Activated gamma-delta T cell treated with anti-CD3 and anti-CD28 coated beads, Interleukin-2, amount 50 U/mL, for 16 hours (primary cell): ENCODE measurements around the gene SLC49A3.
"Not testable (repeated sequence)": the region's sequence is repeated elsewhere in the genome, so short reads cannot be mapped to it uniquely, and the experiment has no call there.

Experiments
- DNase-seq: peaks from one replicate; pipeline ENCODE4 v3.0.0-alpha.2; 2020; ENCODE audit warnings: low read depth

Gene SLC49A3

DNA sequence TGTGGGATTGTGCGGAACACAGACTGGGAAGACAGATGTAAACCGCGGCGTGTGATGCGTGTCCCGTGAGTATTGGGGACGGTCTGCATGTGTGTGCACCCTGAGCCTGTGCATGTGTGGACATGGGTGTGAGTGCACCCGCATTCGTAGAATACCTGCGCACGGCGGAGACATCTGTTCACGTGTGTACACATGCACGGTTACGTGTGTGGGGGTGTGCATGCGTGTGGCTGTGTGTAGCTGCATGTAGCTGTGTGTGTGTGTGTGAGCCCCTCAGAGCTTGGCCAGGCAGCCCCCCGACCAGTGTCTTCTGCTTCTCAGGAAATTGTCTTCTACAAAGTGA is 34.5 kb downstream of the SLC49A3 start:
- no peak for DNase-seq

DNA sequence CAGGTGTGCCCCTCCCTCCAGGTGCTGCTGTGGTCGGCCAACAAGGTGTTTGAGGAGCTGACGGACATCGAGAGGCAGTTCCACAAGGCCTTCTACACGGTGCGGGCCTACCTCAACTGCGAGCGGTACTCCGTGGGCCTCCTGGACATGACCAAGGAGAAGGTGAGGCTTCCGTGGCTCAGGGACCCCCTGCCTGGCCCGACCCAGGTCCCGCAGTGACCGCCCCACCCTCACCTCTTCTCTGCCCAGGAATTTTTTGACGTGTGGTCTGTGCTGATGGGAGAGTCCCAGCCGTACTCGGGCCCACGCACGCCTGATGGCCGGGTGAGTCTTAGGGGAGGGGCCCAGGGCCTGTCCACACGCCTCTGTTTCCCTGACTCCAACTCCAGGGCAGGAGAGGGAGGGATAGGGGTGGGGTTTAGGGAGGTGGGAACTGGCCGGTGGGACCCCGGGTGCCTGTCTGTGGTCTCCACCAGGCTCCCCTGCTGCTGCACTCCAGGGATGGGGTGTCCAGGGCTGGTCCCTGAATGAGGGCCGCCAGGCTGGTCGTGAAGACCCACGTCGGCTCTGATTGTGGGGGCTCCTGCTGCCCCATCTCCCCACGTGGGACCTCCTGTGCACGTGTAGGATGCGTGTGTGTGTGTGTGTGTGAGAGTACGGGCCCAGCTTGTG is 35.0 kb downstream of the SLC49A3 start:
- DNase-seq: no peak

DNA sequence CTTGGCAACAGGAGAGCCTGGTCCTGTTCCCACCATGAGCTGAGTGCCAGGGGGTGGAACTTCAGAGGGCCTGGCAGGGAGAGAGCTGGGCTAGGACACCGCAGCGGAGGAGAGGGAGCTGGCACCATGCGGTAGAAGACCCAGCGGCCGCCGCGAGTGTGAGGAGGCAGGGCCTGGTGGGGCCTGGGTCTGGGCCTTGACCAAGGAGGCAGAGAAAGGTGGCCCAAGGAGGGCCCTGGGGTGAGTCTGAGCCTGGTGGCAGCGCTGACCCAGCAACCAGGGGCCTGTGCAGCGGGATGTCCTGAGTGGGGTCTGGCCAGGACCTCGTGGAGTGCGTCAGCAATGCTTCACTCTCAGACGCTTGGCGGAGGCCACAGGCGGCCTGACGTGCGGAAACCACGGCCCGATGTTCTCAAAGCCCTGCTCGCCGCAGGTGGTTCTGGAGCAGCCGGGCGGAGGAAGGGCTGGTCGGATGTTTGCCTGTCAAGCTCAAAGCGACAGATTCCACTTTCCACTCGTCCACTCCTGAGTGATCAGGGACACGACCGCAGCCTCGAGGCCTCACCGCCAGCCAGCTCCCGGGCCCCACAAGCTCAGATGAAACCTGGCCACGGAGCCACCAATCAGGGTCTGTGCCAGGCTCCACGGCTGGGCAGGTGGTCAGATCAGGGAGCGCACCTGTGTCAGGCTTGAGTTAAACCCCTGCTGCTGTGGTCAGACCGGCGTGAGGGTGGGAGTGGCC is 35.7 kb downstream of the SLC49A3 start:
- no peak for DNase-seq

DNA sequence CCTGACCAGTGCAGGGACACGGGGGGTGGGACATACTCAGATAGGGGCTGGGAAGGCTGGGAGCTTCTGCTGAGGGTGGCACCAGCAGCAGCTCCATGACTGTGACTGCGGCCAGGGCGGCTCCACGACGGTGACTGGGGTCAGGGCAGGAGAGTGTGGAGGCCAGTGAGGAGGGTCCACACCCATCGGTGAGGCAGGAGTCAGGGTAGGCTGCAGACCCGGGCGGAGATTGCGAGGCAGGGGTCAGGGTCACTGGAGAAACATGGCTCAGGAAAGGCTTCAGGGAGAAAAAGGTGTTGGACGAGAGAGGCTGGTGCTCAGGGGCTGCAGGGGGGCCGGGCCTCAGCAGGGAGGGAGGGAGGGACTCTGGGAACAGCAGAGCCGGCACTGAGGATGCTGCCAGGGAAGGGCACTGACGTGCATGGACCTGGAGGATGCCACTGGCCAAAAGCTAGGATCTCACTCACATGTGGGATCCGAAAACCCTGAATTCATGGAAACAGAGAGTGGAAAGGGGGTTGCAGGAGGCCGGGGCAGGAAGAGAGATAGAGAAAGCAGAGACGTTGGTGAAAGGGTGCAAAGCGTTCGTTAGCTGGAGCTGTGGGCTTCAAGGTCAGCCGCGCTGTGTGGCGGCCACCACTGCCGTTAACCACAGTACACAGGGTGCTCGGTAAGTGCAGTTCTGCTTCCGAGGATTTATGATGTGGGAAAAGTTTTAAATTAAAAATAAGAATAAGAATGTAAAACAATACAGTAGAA is 36.9 kb downstream of the SLC49A3 start:
- no peak for DNase-seq

DNA sequence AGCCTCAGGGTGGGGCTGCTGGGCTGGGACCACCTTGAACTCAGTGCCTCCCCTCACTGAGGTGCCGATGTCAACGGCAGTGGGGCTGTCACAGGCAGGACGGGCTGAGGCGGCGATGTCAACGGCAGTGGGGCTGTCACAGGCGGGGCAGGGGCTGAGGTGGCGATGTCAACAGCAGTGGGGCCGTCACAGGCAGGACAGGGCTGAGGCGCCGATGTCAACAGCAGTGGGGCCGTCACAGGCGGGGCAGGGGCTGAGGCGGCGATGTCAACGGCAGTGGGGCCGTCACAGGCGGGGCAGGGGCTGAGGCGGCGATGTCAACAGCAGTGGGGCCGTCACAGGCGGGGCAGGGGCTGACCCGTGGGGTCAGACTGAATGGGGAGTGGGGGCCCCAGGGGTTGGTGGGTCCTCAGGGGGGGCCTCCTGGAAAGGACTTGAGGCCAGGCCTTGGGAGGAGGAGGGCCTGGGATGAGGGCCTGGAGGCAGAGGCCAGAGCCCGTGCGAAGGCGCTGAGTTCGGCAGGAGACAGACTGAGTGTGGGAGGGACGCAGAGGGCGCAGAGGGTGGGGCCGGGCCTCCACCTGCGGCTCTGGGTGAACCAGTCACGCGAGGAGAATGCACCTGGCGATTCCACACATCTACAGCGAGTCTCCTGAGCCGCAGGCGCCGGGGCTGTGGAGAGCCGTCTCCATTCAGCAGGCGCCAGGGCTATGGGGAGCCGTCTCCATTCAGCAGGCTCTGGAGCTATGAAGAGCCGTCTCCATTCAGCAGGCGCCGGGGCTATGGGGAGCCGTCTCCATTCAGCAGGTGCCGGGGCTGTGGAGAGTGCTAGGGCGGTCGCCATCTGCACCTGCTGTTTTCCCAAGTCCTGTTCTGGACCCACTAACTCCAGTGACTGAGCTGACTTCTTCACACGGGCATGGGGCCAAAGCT is 37.7 kb downstream of the SLC49A3 start:
- DNase-seq: no peak

DNA sequence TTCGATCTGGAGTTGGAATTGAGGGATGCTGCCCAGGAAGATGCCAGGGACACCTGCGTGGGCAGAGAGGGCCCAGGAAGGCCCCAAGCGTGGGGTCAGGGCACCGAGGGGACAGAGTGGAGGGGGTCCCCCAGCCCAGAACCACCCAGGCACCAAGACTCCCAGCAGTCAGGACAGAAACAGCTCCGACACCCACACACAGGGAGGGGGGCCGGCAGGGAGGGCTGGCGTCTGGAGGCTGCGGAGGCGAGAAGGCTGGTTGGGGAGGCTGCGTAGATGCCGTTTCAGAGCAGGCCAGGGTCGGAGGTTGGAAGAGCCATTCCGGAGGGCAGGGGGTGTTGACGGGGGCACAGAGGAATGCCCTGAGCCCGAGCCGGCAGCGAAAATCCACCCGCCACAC is 38.5 kb downstream of the SLC49A3 start:
- no peak for DNase-seq

DNA sequence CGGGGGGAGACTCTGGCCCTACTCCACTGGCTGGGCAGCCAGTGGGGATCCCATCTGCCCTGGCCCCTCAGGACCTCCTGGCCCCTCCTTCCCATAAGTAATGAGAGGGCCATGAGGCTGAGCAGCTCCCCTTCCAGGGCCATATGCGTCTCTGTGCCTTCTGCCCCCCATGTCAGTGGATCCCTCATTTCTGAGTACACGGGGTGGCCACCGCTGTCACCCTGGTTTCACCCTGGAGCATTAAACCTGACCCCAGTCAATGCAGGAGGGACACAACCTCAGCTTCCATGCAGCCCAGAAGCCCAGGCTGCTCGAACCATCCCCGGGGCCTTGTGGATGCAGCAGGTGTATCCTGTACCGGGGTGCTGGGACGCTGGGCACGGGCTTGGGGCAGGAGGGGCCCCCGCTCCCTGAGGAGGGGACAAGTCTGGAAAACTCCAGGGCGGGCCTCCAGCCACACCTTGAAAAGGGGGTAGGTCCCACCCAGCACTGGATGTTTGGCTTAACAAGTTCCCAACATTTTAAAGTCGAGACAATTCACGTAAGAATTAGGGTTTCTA is 39.1 kb downstream of the SLC49A3 start:
- no peak for DNase-seq

DNA sequence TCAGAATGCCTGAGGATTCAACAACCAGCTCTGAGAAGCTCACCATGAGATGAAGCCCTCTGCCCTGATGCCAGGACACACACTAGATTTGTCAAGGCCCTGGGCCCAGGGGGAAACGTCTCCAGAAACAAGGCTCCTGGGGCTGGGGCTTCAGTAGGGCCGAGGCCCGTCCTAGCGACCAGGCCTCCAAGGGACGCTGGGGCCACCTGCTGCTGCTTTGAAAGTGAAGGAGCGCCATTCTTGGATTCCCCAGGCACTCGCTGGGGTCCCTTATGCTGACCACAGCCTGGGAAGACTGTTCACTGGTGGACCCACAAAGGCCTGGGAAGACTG is 39.7 kb downstream of the SLC49A3 start:
- DNase-seq: no peak

DNA sequence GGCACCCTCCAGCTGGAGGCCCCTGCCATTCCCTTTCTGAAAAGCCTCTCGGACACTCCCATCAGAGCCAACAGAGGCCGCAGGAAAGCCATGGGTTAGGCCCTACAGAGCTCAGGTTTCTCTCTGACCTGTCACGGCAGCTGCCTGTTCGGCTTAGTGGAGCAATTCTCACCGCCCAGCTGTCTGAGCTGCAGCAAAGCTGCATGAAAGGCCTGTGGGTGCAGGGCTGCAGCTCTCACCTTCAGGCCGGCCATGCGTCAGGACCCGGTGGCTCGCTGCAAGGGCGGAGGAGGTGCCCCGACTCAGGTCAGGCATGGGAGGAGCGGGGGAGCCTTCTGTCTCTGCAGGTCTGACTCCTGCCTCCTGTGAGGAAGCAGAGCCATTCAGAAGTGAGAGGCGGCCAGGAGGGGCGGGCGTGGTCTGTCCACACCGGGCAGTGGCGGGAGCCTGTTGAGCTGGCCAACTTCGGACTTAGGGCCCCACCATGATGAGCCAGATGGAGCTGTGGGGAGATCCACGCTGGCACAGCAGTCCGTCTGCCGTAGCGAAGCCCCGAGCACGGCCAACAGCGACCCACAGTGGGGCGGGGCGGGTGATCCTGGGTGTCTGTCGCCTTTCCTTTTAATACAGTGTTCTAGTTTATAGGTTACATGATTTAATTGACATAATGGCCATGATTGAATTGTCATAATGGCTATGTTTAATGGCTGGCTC is 40.2 kb downstream of the SLC49A3 start:
- no peak for DNase-seq

DNA sequence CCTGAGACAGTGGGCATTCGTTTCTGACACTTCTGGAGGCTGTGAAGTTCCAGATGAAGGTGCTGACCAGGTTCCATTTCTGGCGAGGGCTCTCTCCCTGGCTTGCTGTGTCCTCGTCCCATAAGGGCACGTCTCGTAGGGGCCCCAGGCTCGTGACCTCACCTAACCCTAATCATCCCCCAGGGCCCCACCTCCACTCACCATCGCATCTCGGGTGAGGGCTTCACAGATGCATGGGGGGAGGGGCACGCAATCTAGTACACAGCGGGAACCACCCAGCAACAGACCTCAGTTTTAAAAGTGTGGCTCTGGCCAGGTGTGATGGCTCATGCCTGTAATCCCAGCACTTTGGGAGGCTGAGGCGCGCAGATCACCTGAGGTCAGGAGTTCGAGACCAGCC is 41.5 kb downstream of the SLC49A3 start:
- no peak for DNase-seq

DNA sequence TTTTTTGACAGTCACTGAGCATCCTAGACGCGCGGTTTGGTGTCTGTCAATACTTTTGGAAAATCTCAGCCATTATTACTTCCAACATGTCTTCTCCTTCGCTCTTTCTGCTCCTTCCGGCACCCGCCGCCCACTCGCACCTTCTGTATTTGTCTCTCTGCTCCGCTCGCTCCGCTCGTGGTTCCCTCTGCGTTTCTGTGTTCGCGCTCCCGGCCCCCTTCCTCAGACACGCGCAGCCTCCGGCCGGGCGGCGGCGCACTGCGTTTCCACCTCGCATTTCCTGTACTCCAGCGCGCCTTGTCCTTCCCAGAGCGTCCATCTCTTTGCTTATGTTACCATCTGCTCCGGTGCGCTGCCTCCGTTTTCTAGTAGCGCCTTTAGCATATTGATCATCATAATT is 42.5 kb downstream of the SLC49A3 start:
- DNase-seq: no peak

DNA sequence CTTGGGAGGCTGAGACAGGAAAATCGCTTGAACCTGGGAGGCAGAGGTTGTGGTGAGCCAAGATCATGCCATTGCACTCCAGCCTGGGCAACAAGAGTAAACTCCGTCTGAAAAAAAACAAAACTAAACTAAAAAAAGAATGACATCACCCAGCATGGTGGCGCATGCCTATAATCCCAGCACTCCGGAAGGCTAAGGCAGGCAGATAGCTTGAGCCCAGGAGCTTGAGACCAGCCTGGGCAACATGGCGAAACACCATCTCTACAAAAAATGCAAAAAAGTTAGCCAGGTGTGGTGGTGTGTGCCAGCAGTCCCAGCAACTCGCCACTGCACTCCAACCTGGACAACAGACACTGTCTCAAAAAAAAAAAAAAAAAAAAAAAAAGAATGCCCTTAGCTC is 46.6 kb downstream of the SLC49A3 start:
- not testable (repeated sequence) for DNase-seq

DNA sequence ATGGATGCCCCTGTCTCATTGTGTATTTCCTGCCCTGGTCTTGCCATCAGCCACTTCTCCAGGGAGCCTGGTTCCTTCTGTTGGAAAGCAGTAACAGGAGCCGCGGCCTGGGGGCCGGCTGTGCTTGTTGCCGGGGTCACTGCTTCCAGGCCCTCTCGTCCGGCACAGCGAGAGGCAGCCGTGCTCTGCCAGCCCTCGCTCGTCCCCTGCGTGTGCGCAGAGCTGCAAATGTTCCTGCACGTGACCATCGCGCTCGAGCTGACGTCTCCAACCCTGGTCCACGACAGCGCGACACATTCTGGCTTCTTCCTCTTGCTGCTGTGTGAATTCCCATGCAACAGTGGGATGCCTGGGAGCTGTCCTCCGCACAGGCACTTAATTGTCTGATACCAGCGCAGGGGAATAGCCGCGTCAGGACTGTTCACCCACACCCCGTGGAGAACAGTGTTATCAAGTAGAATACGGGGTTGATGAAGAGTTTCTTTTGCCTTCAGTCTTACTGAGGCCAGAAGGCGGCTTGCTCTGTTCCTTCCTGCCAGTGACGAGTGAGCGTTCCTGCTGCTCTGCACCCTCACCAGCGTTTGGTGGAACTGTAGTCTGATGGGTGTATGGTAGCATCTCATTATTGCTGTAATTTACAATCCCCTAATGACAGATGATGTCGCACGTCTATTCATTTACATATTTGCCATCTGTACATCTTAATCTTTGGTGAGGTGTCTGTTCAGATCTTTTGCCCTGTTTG is 51.2 kb downstream of the SLC49A3 start:
- DNase-seq: no peak

DNA sequence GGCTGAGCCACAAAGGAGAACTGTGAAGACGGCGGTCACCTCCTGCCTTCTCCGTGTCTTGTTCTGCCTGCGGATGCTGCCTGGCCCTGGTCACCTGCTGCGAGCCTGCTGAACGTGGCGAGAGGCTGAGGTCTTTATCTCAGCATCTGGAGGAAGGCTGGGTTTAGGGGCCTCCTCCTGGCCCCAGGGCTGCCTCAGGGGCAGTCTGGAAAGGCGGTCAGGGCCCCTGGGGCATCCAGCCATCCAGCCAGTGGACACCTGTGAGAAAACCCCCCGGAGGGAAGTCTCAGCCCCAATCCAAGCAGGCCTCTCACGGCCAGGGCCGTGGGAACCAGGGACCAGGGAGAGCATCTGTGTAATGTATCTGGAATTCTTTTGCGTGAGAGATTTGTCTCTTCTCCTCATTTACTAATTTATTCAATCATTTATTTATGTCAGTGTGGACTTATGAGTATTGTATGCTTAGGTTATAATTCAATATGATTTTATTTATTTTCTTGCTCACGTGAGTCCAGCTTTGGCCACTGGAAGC is 52.3 kb downstream of the SLC49A3 start:
- no peak for DNase-seq

DNA sequence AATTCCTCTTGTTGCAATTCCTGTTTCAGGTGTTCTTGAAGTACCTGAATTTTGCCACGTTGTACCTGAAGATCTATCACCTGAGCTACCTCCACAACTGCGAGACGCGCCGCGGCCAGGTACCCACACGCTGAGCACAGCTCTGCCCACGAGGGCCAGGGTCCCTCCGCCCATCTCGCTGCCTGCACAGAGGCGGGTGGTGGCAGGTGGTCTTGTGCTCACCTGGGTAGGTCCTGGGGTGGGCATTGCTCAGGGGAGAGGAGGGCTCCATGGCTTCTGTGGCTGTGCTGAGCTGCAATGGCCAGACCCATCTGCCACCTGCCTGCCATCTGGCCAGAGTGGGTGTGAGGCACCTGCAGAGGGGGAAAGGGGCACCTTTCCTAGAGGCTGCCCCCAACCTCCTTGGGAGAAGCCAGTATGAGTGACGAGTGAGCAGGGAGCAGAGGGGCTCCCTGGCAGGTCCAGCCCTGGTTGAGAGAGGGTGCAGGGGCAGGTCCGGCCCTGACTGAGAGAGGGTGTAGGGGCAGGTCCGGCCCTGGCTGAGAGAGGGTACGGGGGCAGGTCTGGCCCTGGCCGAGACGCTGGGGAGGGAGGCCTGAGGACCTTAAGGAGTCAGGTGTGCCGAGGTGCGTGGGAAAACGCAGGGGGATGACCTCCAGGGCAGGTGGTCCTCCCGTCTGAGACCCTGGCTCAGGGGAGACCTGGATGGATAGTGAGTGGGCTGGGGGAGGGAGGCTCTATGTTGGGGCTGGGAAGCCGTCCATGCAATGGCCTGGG is 52.9 kb downstream of the SLC49A3 start:
- DNase-seq: no peak

DNA sequence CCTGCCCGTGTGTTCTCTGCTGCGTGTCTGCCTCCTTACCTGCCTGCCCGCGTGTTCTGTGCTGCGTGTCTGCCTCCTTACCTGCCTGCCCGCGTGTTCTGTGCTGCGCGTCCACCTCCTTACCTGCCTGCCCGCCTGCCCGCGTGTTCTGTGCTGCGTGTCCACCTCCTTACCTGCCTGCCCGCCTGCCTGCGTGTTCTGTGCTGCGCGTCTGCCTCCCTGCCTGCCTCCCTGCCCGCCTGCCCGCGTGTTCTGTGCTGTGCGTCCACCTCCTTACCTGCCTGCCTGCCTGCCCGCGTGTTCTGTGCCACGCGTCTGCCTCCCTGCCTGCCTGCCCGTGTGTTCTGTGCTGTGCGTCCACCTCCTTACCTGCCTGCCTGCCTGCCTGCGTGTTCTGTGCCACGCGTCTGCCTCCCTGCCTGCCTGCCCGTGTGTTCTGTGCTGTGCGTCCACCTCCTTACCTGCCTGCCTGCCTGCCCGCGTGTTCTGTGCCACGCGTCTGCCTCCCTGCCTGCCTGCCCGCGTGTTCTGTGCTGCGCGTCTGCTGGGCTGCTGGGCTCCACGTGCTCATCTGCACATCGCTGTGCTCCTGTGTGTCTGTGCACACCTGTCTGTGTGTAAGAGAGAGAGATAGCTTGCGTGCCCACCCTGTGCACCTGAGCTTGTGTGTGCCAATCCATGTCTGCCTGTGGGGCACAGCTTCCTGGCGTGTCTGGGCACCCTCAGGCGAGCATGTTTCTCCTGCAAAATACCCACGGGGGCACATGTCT is 53.7 kb downstream of the SLC49A3 start:
- DNase-seq: not testable (repeated sequence)

DNA sequence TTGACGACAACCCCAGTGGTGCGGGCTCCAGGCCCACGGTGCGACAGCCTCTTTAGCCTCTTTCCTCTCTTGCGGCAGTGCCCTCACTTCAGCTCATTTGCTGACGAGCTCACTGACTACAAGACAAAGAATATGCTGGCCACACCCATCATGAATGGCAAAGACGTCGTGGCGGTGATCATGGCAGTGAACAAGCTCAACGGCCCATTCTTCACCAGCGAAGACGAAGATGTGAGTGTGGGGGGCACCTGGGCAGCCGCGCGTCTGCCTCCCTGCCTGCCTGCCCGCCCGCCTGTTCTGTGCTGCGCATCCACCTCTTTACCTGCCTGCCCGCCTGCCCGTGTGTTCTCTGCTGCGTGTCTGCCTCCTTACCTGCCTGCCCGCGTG is 54.4 kb downstream of the SLC49A3 start:
- DNase-seq: no peak

DNA sequence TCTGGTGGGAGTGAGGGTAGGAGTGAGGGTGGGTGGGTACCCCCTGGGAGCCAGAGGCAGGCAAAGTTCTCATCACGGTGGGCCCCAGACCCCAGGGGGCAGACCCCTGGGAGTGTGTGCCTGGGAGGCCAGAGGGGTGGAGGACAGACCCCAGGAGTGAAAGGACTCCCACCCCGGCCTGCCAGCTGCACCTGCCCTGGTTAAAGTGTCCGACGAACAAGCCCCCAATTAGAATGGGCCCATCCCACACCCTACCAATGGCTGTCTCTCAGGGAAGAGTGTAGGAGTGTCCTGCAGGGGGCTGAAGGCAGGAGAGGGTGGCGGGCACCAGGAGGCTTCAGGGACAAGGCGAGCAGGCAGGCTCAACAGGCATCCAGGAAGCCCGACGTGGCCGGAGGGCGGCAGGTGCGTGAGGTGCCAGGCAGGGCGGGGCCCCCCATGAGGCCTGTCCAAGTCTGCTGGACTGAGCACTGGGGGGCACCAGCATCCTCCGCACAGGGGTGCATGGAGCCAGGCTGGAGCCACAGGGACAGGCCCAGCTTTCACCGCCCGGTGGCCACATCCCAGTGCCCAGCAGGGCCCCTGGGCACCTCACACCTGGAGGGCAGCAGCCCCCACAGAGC is 54.9 kb downstream of the SLC49A3 start:
- DNase-seq: no peak
